Hair follicular keratinocyte (primary cell): ENCODE data around the gene CHORDC1. TPM values are rescaled to one million over a fixed set of nuclear protein-coding genes. Genes with fewer than 3 reads are reported as not detected.

Source experiments
- total RNA-seq: library from RNA; depleted of rRNA; stranded (reverse); fragments of >200 nt; gene quantifications from 2 replicates; pipeline ENCODE4 v1.2.3, GENCODE V29; 2015

The CHORDC1 gene
- total RNA-seq: 13.9 and 41.0 TPM in 2 replicates

GRCh38 chr11:90222459-90223247 lies at the start of gene CHORDC1:
Gene CHORDC1, minus strand, starts transcription at chr11:90223049. Its CDS starts 95 bp downstream, at chr11:90222954.

Other genes starting within 250 kb of the CHORDC1 start
- gene TRIM49C, start 191.9 kb downstream of the CHORDC1 start, total RNA-seq: not detected in 2 replicates
- gene UBTFL1, start 137.1 kb downstream of the CHORDC1 start, total RNA-seq: not detected in 2 replicates
- not detected in 2 replicates for gene NAALAD2, start 88.4 kb downstream of the CHORDC1 start, total RNA-seq